ENCODE data around the gene GGTLC2.

GRCh38 chr22:22694106-22694505 is 49.7 kb downstream of the GGTLC2 start:
- TF ChIP-seq CTCF (IDR thresholded peaks at IDR 0.05; ENCODE audit: low read depth, low read length) = no peak
- no peak for TF ChIP-seq EZH2phosphoT487 (IDR thresholded peaks at IDR 0.05; ENCODE audit: low read depth)
